HepG2 (cell line): ENCODE results near the gene CLDN11. TPM values are rescaled to one million over a fixed set of nuclear protein-coding genes. Genes with fewer than 3 reads are reported as not detected.
A peak's percentile ranks its signal among the peaks of the same experiment; 100 is the strongest.

Source experiments
- HNF4A ChIP-seq: sonication (generic); formaldehyde crosslinking; IDR thresholded peaks from 2 replicates; pipeline ENCODE4 v1.4.0; 2020; ENCODE audit warnings: missing genetic modification reagents
- JUN ChIP-seq: sonication (generic); formaldehyde crosslinking; IDR thresholded peaks from 2 replicates; pipeline ENCODE4 v1.4.0; 2020; ENCODE audit warnings: mild to moderate bottlenecking, missing genetic modification reagents
- MLLT10 ChIP-seq: sonication (generic); formaldehyde crosslinking; IDR thresholded peaks from 2 replicates; pipeline ENCODE4 v1.4.0; 2020; ENCODE audit warnings: missing genetic modification reagents
- NONO ChIP-seq, 2 experiments: fragments of 450-650 bp in 1 of 2; sonication (generic) in 1 of 2; formaldehyde crosslinking in 1 of 2; IDR thresholded peaks in 1 of 2; conservative IDR thresholded peaks in 1 of 2; 2 replicates each; pipeline versions ENCODE4 v1.6.1 to v1.8.0; 2017 to 2022; ENCODE audit warnings: mild to moderate bottlenecking in 1 of 2, missing genetic modification reagents in 1 of 2, moderate library complexity in 1 of 2
- RBM39 ChIP-seq: fragments of 200-400 bp; formaldehyde crosslinking; IDR thresholded peaks from one replicate; pipeline ENCODE4 v1.6.1; 2018; ENCODE audit warnings: antibody characterized with exemption, mild to moderate bottlenecking, low read depth, low read length; ENCODE audit not compliant: poor library complexity, severe bottlenecking
- RNF2 ChIP-seq: fragments of 450-650 bp; conservative IDR thresholded peaks from 2 replicates; pipeline ENCODE4 v1.6.1; 2016; ENCODE audit warnings: low read depth
- SNAPC2 ChIP-seq: sonication (generic); formaldehyde crosslinking; IDR thresholded peaks from 2 replicates; pipeline ENCODE4 v1.8.1; 2022; ENCODE audit warnings: mild to moderate bottlenecking, missing genetic modification reagents
- TMF1 ChIP-seq: sonication (generic); formaldehyde crosslinking; IDR thresholded peaks from 2 replicates; pipeline ENCODE4 v1.8.1; 2022; ENCODE audit warnings: low read depth, missing genetic modification reagents
- TOE1 ChIP-seq: sonication (generic); formaldehyde crosslinking; IDR thresholded peaks from 2 replicates; pipeline ENCODE4 v1.4.0; 2020; ENCODE audit warnings: mild to moderate bottlenecking, missing genetic modification reagents
- UBTF ChIP-seq: sonication (generic); formaldehyde crosslinking; IDR thresholded peaks from 2 replicates; pipeline ENCODE4 v1.4.0; 2020; ENCODE audit warnings: mild to moderate bottlenecking, missing genetic modification reagents
- ZNF225 ChIP-seq: sonication (generic); formaldehyde crosslinking; IDR thresholded peaks from 2 replicates; pipeline ENCODE4 v1.4.0; 2020; ENCODE audit warnings: mild to moderate bottlenecking, missing genetic modification reagents
- ZNF256 ChIP-seq: sonication (generic); formaldehyde crosslinking; conservative IDR thresholded peaks from 2 replicates; pipeline ENCODE4 v1.4.0; 2020; ENCODE audit warnings: missing genetic modification reagents
- ZNF317 ChIP-seq: sonication (generic); formaldehyde crosslinking; IDR thresholded peaks from 2 replicates; pipeline ENCODE4 v1.5.0; 2020; ENCODE audit warnings: mild to moderate bottlenecking, missing genetic modification reagents
- ZNF512B ChIP-seq: sonication (generic); formaldehyde crosslinking; IDR thresholded peaks from 2 replicates; pipeline ENCODE4 v1.5.1; 2020; ENCODE audit warnings: missing genetic modification reagents, mild to moderate bottlenecking, borderline replicate concordance
- ZNF546 ChIP-seq: sonication (generic); formaldehyde crosslinking; conservative IDR thresholded peaks from 2 replicates; pipeline ENCODE4 v1.8.1; 2023; ENCODE audit warnings: mild to moderate bottlenecking, missing genetic modification reagents
- ZNF605 ChIP-seq: sonication (generic); formaldehyde crosslinking; IDR thresholded peaks from 2 replicates; pipeline ENCODE4 v1.8.0; 2022; ENCODE audit warnings: mild to moderate bottlenecking, missing genetic modification reagents
- ZNF614 ChIP-seq: IDR thresholded peaks from 2 replicates; pipeline ENCODE4 v1.6.1; 2018; ENCODE audit warnings: missing biosample characterization, missing genetic modification reagents, inconsistent platforms, borderline replicate concordance
- ZNF616 ChIP-seq: sonication (generic); formaldehyde crosslinking; IDR thresholded peaks from 2 replicates; pipeline ENCODE4 v1.5.0; 2020; ENCODE audit warnings: low read depth, mild to moderate bottlenecking, missing genetic modification reagents
- ZNF776 ChIP-seq: sonication (generic); formaldehyde crosslinking; IDR thresholded peaks from 2 replicates; pipeline ENCODE4 v1.4.0; 2020; ENCODE audit warnings: mild to moderate bottlenecking, missing genetic modification reagents
- ZSCAN12 ChIP-seq: sonication (generic); formaldehyde crosslinking; IDR thresholded peaks from 2 replicates; pipeline ENCODE4 v1.9.0; 2021; ENCODE audit warnings: mild to moderate bottlenecking, missing genetic modification reagents
- ZSCAN5A ChIP-seq: sonication (generic); formaldehyde crosslinking; IDR thresholded peaks from 2 replicates; pipeline ENCODE4 v1.8.0; 2022; ENCODE audit warnings: mild to moderate bottlenecking, missing genetic modification reagents, borderline replicate concordance
- polyA plus RNA-seq, 8 experiments: library from polyadenylated mRNA; depleted of rRNA in 3 of 8; stranded (reverse) in 7 of 8; unstranded in 1 of 8; fragments of >200 nt; fragmentation: Illumina TruSeq in 4 of 8; extraction: Trizol in 4 of 8; gene quantifications; 2 replicates each; pipeline versions ENCODE4 v1.2.1 to v1.2.3, GENCODE V29; 2011 to 2016; ENCODE audit warnings: low read depth in 4 of 8, missing spikeins in 1 of 8, mixed read lengths in 1 of 8; ENCODE audit not compliant: insufficient read depth in 1 of 8
- total RNA-seq, 5 experiments: library from RNA; depleted of rRNA; stranded (reverse); fragments of >200 nt; fragmentation: Illumina TruSeq; extraction: Trizol; gene quantifications; 2 replicates each; pipeline ENCODE4 v1.2.3, GENCODE V29; 2016; ENCODE audit warnings: low read depth in 1 of 5

The CLDN11 gene
- total and polyA plus RNA-seq, 2 of the 13 experiments (the other 11 are each of a cell fraction or from before 2014, with no cell fraction given): 4.2 to 4.9 TPM

GRCh38 chr3:170426240-170426797, 7.7 kb downstream of the CLDN11 start (continued):
- 0 out of 2 replicates have a peak, but pooled peaks have one; percentile 8 for TF ChIP-seq ZSCAN5A
- TF ChIP-seq ZNF776 (CRISPR knock-in tag): no peak
- no peak for TF ChIP-seq RBM39
- no peak for TF ChIP-seq ZNF512B (CRISPR knock-in tag)
- TF ChIP-seq HNF4A (CRISPR knock-in tag): no peak
- TF ChIP-seq JUN: no peak
- no peak for TF ChIP-seq ZNF256 (CRISPR knock-in tag)
- no peak for TF ChIP-seq ZNF616
- TF ChIP-seq ZNF225 (CRISPR knock-in tag): no peak
- no peak for TF ChIP-seq RNF2
- TF ChIP-seq ZNF317 (CRISPR knock-in tag): no peak
- no peak for TF ChIP-seq MLLT10 (CRISPR knock-in tag)
- TF ChIP-seq NONO (IDR thresholded peaks at IDR 0.05): no peak
- TF ChIP-seq NONO (CRISPR knock-in tag; conservative IDR thresholded peaks at IDR 0.05): no peak
- TF ChIP-seq UBTF: no peak
- no peak for TF ChIP-seq ZNF546 (CRISPR knock-in tag)
- no peak for TF ChIP-seq TMF1 (CRISPR knock-in tag)
- 0 out of 2 replicates have a peak, but pooled peaks have one; percentile 22 for TF ChIP-seq ZNF605 (CRISPR knock-in tag)
- no peak for TF ChIP-seq SNAPC2 (CRISPR knock-in tag)
- TF ChIP-seq TOE1: no peak
- no peak for TF ChIP-seq ZSCAN12
- TF ChIP-seq ZNF614 (CRISPR knock-in tag): no peak
